Measurements from ENCODE around the gene CEP152. TPM values are rescaled to one million over a fixed set of nuclear protein-coding genes. Genes with fewer than 3 reads are reported as not detected.

Gene CEP152
- total RNA-seq, 1 donor from 2014 or later = 16.0 TPM

GRCh38 chr15:48833526-48834239, 22.8 kb upstream of the CEP152 start:
- Mint-ChIP-seq H3K4me1 (ENCODE audit: unreplicated experiment) (no peaks in the 10 kb centered on the region), H3K27ac (peak overlapping the region; percentile 44), H3K27me3 (no peaks in the 10 kb centered on the region), H3K36me3 (no peaks in the 10 kb centered on the region), H3K4me3 (no peak overlapping the region), H3K9me3 (peaks cover 6% of the 10 kb centered on the region)
- no peak for DNase-seq (ENCODE audit: extremely low spot score, unreplicated experiment)
- no peak for TF ChIP-seq CTCF (conservative IDR thresholded peaks at IDR 0.05)

GRCh38 chr15:48832648-48833047, 21.8 kb upstream of the CEP152 start:
- H3K4me3 Mint-ChIP-seq = no peak overlapping the region
- no peak for DNase-seq (ENCODE audit: extremely low spot score, unreplicated experiment)

GRCh38 chr15:48828906-48829305, 18.0 kb upstream of the CEP152 start:
- Mint-ChIP-seq H3K27ac (peak overlapping the region; percentile 79), H3K36me3 (no peaks in the 10 kb centered on the region), H3K4me1 (ENCODE audit: unreplicated experiment) (no peaks in the 10 kb centered on the region), H3K27me3 (no peaks in the 10 kb centered on the region), H3K9me3 (peaks cover 6% of the 10 kb centered on the region), H3K4me3 (peak overlapping the region; percentile 18)
- DNase-seq (ENCODE audit: extremely low spot score, unreplicated experiment) = no peak
- TF ChIP-seq CTCF (conservative IDR thresholded peaks at IDR 0.05) = no peak

More at GRCh38 chr15:48832648-48833047, 21.8 kb upstream of the CEP152 start:
- H3K27me3 Mint-ChIP-seq = no peaks in the 10 kb centered on the region
- H3K36me3 Mint-ChIP-seq = no peaks in the 10 kb centered on the region
- peaks cover 6% of the 10 kb centered on the region for H3K9me3 Mint-ChIP-seq
- no peak for TF ChIP-seq CTCF (conservative IDR thresholded peaks at IDR 0.05)
- H3K27ac Mint-ChIP-seq = no peak overlapping the region
- H3K4me1 Mint-ChIP-seq (ENCODE audit: unreplicated experiment) = no peaks in the 10 kb centered on the region

- H3K27ac Mint-ChIP-seq = peak overlapping the region; percentile 79
- no peaks in the 10 kb centered on the region for H3K36me3 Mint-ChIP-seq
- no peaks in the 10 kb centered on the region for H3K27me3 Mint-ChIP-seq
- H3K4me3 Mint-ChIP-seq = peak overlapping the region; percentile 18
- H3K4me1 Mint-ChIP-seq (ENCODE audit: unreplicated experiment) = no peaks in the 10 kb centered on the region
- no peak for TF ChIP-seq CTCF (conservative IDR thresholded peaks at IDR 0.05)
- DNase-seq (ENCODE audit: extremely low spot score, unreplicated experiment) = no peak
- H3K9me3 Mint-ChIP-seq = peaks cover 6% of the 10 kb centered on the region
Observed at GRCh38 chr15:48828471-48828870, 17.6 kb upstream of the CEP152 start.

GRCh38 chr15:48825075-48825474, 14.2 kb upstream of the CEP152 start:
- no peak for DNase-seq (ENCODE audit: extremely low spot score, unreplicated experiment)
- Mint-ChIP-seq H3K9me3 (no peaks in the 10 kb centered on the region), H3K4me3 (no peak overlapping the region)

More at GRCh38 chr15:48825075-48825474, 14.2 kb upstream of the CEP152 start:
- H3K36me3 Mint-ChIP-seq = no peaks in the 10 kb centered on the region
- no peaks in the 10 kb centered on the region for H3K4me1 Mint-ChIP-seq (ENCODE audit: unreplicated experiment)
- no peak for TF ChIP-seq CTCF (conservative IDR thresholded peaks at IDR 0.05)
- H3K27me3 Mint-ChIP-seq = no peaks in the 10 kb centered on the region
- no peak overlapping the region for H3K27ac Mint-ChIP-seq

All from type B pancreatic cell (in vitro differentiated cells).